HG03575 (cell line): ENCODE results near the gene ATG12.
"Not testable (repeated sequence)": the region's sequence is repeated elsewhere in the genome, so short reads cannot be mapped to it uniquely, and the experiment has no call there.

Experiments used
- ATAC-seq: cut with Tn5 transposase; IDR thresholded peaks from one replicate; pipeline ENCODE4 v1.9.1; 2021; ENCODE audit not compliant: unreplicated experiment, insufficient number of reproducible peaks, low FRiP score; ENCODE audit errors: extremely low read depth

Gene ATG12

DNA sequence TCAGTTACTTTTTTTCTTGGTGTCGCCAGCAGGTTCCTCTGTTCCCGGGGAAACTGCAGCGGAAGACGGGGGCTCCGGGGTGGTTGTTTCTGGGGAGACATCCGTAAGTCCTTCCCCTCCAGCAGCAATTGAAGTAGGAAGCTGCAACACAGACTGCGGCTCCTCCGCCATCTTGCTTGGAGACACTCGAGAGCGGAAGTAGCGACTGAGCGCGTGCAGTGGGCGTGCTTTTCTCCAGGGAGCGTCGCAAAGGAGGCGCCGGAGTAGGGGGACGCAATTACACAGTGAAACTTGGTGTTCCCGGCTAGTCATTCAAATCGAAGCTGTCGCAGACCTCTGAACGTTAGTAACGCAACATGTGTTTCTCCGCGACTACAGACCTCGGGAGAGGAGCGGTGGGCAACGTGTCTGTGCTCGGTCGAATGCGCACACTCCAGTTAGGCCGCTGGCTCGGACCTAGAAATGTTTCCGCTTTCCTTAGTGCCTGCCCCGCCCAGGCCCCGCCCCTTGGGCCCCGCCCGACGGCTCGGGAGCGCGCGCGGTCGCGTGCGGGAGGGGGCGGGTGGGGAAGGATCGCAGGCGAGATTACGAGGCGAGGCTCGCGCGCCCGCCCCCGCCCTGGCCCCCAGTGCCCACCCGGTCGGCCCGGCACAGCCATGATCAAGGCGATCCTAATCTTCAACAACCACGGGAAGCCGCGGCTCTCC, at the start of gene ATG12, which contains the start of gene AP3S1:
TSS of gene ATG12 (minus strand) at position 184 of the 707 bp plus-strand sequence. CDS start at position 171, 13 bp downstream.
TSS of gene AP3S1 (plus strand) at position 554 of the 707 bp plus-strand sequence. CDS start at position 657, 103 bp downstream.
- ATAC-seq: peak; percentile 58

DNA sequence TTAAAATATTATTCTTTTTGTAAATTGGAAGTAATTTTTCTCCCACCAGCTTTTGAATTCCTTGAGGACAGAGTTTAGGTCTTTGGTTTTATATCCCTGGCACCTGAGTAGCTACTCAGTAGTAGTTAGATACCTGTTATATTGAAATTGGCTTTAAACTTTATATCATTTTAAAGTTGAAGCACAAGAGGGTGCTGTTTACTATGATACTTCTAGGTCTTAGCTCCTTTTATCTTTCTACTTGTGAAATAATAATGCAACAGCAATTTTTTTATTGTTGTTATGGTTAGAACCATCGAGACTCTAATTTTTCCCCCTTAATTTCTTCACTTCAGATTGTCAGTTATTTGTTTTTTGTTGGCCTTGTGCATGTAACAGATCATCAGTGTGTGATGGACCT, 46.7 kb upstream of the ATG12 start:
- no peak for ATAC-seq

DNA sequence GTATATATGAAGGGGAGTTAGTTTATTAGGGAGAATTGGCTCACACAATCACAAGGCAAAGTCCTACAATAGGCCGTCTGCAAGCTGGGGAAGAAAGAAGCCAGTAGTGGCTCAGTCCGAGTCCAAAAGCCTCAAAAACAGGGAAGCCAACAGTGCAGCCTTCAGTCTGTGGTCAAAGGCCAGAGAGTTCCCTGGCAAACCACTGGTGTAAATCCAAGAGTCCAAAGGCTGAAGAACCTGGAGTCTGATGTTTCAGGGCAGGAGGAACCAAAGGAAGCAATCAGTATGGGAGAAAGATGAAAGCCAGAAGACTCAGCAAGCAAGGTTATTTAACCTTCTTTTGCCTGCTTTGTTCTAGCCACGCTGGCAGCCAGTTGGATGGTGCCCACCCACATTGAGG, 43.8 kb upstream of the ATG12 start:
- not testable (repeated sequence) for ATAC-seq

DNA sequence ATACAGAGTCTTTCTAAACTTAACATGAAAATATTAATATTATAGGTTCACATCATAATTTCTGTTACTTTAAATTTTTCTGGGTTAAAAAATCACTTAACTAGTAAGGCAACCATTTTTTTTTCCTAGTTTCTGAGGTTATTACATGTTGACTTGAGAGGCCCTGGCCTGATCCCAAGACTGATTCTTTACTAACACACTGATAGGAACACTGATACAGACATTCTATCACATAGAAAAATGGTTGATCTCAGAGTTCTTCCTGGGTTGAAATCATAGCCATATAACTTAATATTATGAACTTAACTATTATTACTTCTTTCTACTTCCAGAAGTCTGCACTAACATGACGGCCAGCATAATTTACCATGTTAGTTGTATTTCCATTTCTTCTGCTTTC, 43.3 kb upstream of the ATG12 start:
- no peak for ATAC-seq

DNA sequence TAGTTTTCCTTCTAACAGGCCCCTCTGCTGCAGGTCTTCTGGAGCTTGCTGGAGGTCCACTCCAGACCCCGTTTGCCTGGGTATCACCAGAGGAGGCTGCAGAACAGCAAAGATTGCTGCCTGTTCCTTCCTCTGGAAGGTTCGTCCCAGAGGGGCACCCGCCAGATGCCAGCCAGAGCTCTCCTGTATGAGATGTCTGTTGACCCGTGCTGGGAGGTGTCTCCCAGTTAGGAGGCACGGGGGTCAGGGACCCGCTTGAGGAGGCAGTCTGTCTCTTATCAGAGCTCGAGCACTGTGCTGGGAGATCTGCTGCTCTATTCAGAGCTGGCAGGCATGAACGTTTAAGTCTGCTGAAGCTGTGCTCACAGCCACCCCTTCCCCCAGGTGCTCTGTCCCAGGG, 41.1 kb upstream of the ATG12 start:
- not testable (repeated sequence) for ATAC-seq

DNA sequence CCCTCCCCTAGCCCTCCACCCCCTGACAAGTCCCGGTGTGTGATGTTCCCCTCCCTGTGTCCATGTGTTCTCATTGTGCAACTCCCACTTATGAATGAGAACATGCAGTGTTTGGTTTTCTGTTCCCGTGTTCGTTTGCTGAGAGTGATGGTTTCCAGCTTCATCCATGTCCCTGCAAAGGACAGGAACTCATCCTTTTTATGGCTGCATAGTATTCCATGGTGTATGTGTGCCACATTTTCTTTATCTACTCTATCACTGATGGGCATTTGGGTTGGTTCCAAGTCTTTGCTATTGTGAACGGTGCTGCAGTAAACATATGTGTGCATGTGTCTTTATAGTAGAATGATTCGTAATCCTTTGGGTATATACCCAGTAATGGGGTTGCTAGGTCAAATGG, 36.0 kb upstream of the ATG12 start:
- not testable (repeated sequence) for ATAC-seq

DNA sequence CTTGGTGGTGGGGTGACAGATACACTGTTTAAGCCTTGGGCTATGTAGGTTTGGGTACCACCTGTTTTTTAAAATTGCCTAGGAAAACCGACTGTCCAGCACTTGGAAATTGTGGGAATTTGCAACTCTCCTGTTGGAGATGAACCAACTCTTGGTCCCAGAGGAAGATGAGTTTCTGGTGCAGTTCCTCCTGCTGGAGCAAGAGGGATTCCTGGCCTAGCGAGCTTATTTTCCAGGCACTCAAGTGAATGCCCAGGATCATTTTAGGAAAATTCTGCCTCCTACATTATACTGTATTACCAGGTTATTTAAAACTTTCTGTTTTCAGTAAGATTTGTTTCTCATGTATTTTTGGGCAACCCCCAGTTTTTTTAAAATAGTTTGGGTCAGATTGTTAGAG, 34.1 kb upstream of the ATG12 start:
- no peak for ATAC-seq

DNA sequence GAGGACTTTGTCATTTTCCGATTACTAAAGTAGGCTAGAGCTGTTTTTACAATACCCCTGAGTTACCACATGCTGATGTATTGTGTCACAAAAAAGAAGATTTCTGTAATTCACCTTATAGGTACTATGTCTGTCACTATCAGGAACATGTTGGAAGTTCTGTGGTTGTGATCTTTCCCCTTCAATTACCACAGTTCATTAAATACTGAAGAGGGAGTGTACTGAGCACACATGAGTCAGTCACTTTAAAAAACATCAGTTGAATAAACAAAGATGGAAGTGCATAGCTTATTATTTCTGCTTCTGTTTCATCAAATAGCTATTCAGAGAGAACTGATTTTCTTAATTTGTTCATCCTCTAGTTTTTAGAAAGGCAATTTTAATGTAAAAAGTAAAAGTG, 32.0 kb upstream of the ATG12 start:
- no peak for ATAC-seq

DNA sequence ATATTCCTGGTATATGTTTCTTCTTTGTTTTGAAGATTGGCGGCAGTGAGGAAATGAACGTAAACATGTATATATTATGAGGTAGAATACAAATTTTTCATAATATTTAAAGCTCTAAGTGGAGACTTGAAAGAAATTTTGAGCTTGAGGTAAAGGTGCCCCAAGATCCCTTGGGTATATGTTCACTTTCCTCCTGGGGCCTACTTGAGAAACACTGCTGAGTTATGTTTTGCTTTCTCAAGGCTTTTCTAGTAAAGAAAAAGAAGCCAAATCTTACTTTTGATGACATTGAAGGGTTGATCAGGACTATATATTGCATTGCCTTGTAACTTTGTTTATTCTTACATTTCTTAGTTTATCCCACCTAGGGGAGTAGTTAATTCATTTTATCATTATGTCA, 31.1 kb upstream of the ATG12 start:
- no peak for ATAC-seq

DNA sequence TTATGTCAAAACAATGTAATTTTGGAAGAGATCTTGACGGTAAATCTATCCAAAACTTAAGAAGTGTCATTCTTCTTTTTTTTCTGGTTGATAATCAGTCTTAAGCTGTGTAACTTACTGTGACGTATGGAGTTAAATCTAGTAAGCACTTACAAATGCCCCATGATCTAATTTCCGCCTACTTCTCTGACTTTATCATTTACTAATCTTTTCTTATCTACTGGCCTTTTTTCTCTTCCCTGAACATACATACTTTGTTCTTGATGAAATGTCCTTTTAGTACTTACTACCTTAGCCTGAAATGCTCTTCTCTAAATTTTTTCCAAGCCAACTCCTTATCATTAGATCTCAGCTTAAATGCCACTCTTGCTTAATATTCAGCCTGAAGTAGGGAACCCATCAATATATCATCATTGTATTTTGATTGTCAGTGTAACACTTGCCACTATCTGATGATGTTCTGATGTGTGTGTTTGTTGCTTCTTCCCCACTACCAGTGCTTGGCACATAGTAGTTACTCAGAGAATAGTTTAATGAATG, 28.0 kb upstream of the ATG12 start:
- ATAC-seq: no peak

DNA sequence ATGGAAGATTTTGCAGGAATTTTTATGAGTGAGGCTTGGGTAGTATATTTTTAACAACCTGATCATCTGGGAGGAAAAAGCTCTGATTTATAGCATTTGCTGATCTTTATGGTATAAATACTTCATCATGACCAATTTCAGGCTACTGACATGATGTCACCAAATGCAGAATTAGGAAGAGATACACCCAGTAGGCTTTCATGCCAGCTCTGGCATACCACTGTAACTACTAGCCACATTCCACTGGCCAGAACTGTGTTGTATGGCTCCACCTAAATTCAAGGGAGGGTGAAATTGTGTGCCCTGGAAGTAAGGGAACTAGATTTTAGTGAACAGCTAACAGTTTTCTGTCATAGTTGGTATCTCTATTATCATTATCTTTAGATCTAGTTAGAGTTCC, 18.0 kb upstream of the ATG12 start:
- ATAC-seq: no peak

DNA sequence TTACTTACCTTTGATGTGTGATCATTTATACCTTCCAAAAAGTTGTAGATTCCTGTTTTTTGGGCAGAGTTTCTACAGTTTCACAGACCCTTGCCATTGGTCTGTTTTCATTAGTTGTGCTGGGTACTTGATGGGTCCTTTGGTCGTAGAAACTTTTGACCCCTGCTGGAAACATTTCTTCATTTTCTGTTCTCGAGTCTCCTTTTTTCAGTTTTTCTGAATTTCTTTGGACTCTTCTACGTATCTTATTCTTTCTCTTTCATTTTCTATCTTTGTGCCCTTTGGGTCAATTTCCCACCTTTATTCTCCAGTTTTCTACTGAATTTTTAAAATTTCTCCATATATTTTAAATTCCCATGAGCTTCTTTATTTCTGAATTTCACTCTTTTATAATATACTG, 17.0 kb upstream of the ATG12 start:
- no peak for ATAC-seq

DNA sequence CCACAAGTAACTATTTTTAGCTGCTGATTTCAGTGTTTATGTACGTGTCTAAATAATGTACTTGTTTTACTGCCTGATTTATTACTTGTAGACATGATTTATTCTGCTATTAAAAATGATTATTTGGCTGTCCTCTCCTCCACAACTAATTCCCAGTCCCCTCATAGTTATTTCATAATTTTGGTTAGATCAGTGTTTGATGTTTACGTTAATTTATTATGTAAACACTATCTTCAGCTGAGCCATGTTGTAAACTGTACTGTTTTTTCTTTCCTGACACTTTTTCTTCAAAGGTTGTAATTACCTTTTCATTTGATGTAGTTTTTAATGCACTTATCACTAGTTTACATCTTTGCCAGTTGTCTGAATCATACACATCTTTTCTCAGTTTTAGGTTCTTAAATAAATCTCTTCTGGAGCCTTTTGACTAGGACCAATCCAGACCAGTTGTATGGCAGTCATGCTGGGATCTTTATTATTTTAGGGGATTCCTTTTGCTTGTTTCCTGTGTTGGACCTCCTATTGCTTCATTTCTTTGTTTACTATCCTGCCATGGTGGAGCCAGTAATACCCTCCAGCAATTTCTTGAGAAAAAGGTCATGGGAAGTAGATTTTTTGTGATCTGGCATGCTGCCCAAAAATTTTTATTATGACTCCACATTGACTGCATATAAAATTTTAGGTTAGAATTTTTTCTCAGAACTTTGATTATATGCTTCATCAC, 16.4 kb upstream of the ATG12 start:
- ATAC-seq: no peak

DNA sequence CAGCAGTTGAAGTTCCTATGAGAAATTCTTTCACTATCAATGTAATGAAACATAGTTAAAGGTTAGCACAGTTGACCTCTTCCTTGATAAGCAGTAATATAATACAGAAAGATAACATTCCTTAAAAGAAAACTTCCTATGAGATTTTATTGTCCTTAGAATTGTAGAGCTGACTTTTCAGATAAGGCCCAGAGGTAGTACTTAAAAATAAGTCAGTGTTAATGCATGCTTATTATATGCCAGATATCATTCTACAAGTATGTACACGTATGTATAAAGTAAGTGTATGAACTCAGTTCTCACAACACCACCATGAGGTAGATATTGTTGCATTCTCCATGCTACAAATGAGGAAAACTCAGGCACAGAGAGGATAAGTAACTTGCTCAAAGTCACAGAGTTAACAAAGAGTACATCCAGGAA, 15.7 kb upstream of the ATG12 start:
- ATAC-seq: no peak

DNA sequence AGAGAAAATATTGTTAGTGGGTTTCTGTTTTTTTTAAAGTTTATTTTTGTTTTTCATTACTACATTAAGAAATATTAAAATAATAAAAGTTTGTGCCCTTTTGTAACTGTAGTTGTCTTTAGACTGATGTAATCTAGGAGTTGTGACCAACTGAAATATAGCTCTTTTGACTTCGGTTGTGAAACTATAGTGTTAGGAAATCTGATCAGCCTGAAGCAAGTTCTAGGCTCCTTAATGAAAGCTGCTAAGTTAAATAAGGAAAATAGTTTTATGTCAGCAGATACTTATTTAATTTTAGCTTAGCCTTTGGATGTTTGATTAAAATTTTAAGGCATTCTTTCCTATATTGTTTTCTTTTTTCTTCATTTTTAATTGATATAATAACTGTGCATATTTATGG, 14.6 kb upstream of the ATG12 start:
- ATAC-seq: no peak

DNA sequence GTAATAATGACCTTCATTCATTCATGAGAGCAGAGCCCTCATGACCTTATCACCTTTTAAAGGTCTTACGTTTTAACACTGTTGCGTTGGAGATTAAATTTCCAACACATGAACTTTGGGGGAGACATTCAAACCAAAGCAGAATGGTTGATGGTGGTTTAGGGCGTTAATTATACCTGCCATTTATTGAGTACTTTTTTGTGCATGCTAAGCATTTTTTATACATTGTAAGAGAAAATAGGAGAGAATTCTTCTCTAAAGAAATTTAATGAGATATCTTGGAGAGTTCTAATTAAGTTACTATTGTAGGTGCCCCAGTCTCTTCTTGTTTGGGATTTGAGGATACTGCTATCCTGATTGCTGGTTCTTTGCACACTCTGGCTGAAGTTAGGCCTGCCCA, 12.8 kb upstream of the ATG12 start:
- no peak for ATAC-seq

DNA sequence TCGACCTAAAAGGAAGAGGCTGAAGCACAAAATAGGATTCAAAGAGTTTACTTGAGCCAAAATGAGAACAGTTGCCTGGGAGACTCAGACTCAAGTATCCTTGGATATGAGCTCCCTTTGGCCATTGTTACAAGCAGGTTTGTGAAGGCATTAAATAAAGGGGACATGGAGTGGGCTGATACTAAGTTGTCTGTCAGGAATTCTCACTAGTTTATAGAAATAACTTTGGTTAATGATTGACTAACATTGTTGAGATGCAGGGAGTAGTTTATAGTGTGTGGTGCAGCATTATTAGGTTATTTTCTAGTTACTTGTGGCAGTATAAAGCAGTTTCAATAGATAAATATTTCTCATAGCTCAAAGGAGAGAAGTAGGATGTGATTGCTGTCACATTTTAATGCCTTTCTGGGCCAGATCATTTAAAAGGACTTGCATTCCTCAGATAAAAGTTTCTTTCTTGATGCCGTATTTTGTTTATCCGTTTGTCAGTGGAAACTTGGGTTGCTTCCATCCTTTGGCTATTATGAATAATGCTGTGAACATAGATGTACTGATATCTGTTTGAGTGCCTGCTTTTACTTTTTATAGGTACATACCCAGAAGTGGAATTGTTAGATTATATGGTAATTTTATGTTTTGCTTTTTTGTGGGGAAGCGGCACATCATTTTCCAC, 9.5 kb upstream of the ATG12 start:
- ATAC-seq: no peak

DNA sequence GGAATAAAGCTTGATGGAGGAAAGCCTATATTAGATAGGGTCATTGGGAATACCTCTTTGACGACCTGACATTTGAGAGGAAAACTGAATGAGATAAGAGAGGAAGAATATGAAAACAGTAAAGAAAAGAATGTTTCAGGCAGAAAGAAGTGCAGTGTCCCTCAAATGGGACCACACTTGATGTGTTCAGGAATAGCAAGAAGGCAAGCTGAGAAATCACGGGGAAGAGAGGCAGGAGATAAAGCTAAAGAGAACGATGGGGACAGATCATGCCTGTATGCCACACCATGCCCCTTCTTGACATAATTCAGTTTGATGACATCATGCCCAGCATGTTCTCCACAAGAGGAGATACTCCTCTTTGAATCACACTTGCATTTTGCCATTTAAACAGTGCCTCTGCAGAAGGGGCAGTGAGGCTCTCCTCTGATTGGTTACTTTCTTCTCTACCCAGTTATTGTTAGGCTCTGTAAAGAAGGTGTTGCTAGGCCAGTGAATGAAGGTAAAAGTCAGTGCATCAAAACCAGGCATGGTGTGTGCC, 8.0 kb upstream of the ATG12 start:
- no peak for ATAC-seq

DNA sequence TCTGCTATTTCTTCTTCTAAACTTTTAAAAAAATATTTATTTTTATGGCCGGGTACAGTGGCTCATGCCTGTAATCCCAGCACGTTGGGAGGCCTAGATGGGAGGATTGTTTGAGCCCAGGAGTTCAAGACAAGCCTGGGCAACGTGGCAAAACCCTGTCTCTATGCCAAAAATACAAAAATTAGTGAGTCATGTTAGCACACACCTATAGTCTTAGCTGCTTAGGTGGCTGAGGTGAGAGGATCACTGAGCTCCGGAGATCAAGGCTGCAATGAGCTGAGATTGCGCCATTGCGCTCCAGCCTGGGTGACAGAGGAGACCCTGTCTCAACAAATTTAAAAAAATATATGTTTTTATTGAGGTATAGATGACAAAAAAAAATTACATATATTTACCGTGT, 5.9 kb upstream of the ATG12 start:
- ATAC-seq: no peak
